ENCODE data around the gene HELZ. TPM values are rescaled to one million over a fixed set of nuclear protein-coding genes. Genes with fewer than 3 reads are reported as not detected.

The HELZ gene
- total RNA-seq, 2 donors from 2014 or later: 38.7 to 99.4 TPM

DNA sequence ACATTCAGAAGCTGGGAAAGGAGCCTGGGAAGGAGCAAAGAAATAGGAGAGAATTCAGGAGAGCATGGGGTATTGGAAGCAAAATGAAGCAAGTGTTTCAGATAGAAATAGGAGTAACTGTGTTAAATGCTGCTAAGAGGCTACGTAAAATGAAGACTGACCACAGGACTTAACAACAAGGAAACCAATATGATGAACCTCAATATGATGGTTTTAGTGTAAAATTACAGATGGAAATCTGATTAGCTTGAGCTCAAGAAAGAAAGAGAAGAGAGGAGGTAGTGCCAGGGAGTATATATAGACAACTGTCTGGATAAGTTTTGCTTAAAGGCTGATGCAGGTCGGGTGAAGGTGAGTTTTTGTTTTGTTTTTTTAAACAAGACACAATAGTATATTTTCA lies 92.2 kb downstream of the HELZ start:
- no peak for DNase-seq (ENCODE audit: low spot score)
- WGBS: 88% methylated on average over 2 of the region's 2 CpGs
- intact Hi-C loops (cut with DNase I): no loop called here

DNA sequence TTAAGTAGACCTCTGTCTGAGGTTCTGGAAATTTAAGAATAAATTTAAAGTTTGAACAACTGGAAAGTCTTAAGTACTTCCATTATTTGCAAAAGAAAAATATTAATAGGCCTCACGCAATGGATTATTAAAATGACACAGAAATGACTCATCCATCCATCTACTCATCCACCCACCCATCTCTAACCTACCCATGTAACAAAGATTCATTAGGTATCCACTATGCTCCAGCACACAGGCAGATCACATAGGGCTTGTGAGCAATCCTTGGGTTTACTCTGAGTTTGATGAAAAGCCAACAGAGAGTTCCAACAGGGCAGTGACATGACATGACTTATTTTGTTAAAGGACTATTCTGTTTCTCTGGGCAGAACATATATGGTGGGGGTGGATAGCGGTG lies 93.3 kb downstream of the HELZ start:
- H3K36me3 ChIP-seq: peaks cover 0 to 7% of the 10 kb centered on the region in 2 donors
- no peaks in the 10 kb centered on the region for H3K4me1 ChIP-seq (replicated peaks)
- DNase-seq (ENCODE audit: low spot score): no peak
- no peak overlapping the region for H3K4me3 ChIP-seq
- TF ChIP-seq POLR2AphosphoS5 (IDR thresholded peaks at IDR 0.05): no peak
- TF ChIP-seq, protein P1, sequence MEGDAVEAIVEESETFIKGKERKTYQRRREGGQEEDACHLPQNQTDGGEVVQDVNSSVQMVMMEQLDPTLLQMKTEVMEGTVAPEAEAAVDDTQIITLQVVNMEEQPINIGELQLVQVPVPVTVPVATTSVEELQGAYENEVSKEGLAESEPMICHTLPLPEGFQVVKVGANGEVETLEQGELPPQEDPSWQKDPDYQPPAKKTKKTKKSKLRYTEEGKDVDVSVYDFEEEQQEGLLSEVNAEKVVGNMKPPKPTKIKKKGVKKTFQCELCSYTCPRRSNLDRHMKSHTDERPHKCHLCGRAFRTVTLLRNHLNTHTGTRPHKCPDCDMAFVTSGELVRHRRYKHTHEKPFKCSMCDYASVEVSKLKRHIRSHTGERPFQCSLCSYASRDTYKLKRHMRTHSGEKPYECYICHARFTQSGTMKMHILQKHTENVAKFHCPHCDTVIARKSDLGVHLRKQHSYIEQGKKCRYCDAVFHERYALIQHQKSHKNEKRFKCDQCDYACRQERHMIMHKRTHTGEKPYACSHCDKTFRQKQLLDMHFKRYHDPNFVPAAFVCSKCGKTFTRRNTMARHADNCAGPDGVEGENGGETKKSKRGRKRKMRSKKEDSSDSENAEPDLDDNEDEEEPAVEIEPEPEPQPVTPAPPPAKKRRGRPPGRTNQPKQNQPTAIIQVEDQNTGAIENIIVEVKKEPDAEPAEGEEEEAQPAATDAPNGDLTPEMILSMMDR (IDR thresholded peaks at IDR 0.05): no peak
- TF ChIP-seq POLR2A (IDR thresholded peaks at IDR 0.05): no peak
- H3K9me3 ChIP-seq: no peaks in the 10 kb centered on the region
- intact Hi-C loops (cut with DNase I): no loop called here
- H3K27me3 ChIP-seq (replicated peaks; ENCODE audit: insufficient read depth): no peaks in the 10 kb centered on the region
- no peak overlapping the region for H3K27ac ChIP-seq
- WGBS: 91% methylated on average over 2 of the region's 2 CpGs

More for the DNA sequence above, 92.2 kb downstream of the HELZ start:
- TF ChIP-seq POLR2AphosphoS5 (IDR thresholded peaks at IDR 0.05): no peak
- no peak for TF ChIP-seq POLR2A (IDR thresholded peaks at IDR 0.05)
- TF ChIP-seq, protein P1 (IDR thresholded peaks at IDR 0.05): no peak
- Histone ChIP-seq H3K4me1 (replicated peaks) (no peaks in the 10 kb centered on the region), H3K27ac (no peak overlapping the region), H3K9me3 (no peaks in the 10 kb centered on the region), H3K36me3 (peaks cover 0 to 6% of the 10 kb centered on the region in 2 donors), H3K27me3 (replicated peaks; ENCODE audit: insufficient read depth) (no peaks in the 10 kb centered on the region), H3K4me3 (no peak overlapping the region)

DNA sequence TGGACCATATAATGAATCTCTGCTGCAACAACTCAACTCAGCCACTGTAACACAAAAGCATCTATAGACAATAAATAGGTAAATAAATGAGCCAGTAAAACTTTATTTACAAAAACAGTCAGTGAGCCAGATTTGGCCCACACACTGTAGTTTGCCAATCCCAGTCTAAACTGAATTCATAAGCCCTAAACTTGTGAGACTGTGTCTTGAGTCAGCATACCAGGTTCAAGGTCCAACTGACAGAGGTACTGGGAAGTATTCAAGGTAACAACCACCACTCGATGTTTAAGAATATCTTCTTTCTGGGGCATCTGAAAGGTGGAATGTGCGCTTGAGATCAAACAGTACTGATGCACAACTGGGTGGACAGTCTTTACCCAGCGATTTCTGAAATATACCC lies 94.2 kb downstream of the HELZ start:
- 95% methylated on average over 3 of the region's 3 CpGs for WGBS
- Histone ChIP-seq H3K9me3 (no peaks in the 10 kb centered on the region), H3K4me3 (no peak overlapping the region), H3K36me3 (peaks cover 0 to 7% of the 10 kb centered on the region in 2 donors), H3K27me3 (replicated peaks; ENCODE audit: insufficient read depth) (no peaks in the 10 kb centered on the region), H3K4me1 (replicated peaks) (no peaks in the 10 kb centered on the region), H3K27ac (no peak overlapping the region)
- no peak for DNase-seq (ENCODE audit: low spot score)
- intact Hi-C loops (cut with DNase I): no loop called here
- TF ChIP-seq, protein P1 (IDR thresholded peaks at IDR 0.05): no peak
- no peak for TF ChIP-seq POLR2AphosphoS5 (IDR thresholded peaks at IDR 0.05)
- TF ChIP-seq POLR2A (IDR thresholded peaks at IDR 0.05): no peak

DNA sequence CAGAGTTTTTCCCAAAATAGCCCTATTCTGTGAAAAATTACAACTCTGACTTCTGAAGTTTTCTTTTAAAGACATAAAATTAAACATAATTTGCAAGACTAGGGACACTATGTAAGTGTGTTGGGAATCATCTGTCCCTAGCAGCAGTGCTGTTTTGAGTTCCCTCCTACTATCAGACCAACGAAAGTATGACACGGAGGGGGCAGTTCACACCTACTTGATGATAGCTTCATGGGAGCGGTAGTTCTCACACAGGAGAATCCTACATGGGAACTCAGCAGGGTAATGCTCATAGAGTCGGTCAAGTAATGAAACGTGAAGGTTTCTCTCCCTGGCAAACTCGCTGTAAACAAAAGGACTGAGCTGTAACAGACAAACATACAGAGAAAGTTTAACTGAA lies 96.6 kb downstream of the HELZ start:
- TF ChIP-seq POLR2AphosphoS5 (IDR thresholded peaks at IDR 0.05): no peak
- TF ChIP-seq, protein P1 (IDR thresholded peaks at IDR 0.05): no peak
- TF ChIP-seq POLR2A (IDR thresholded peaks at IDR 0.05): no peak
- Histone ChIP-seq H3K36me3 (peaks cover 0 to 7% of the 10 kb centered on the region in 2 donors), H3K27ac (no peak overlapping the region), H3K9me3 (no peaks in the 10 kb centered on the region), H3K4me3 (no peak overlapping the region), H3K4me1 (replicated peaks) (no peaks in the 10 kb centered on the region), H3K27me3 (replicated peaks; ENCODE audit: insufficient read depth) (no peaks in the 10 kb centered on the region)
- WGBS: 81% methylated on average over 6 of the region's 6 CpGs
- no peak for DNase-seq (ENCODE audit: low spot score)
- intact Hi-C loops (cut with DNase I): no loop called here

DNA sequence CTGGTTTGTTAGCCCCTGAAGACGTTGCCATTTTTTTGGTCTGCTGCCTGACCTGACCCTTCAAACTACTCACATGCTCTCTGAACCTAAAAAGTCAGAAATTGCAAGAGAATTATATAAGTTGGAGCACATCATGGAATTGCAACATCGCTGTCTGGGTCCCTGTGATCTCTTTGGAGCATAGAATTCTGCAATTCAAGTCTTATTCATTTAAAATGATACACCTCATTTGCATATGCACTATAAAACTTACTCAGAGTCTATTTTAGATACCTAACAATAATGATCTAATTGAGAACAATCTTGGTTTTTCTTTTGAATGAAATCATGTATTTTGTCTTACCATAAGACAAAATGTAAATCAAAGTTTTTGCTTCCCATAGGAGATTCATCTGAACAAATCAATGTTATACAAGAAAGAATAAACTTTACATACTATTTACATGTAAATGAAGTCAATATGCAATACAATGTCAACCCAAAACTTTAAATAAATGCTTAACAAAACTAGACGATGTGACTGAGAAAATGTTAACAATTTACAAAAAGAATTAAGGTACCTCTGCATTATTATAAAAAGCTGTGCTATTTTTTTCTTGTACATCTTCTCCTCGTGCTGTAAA lies 99.7 kb downstream of the HELZ start:
- Histone ChIP-seq H3K4me1 (replicated peaks) (no peaks in the 10 kb centered on the region), H3K4me3 (no peak overlapping the region), H3K36me3 (peaks cover 0 to 7% of the 10 kb centered on the region in 2 donors), H3K27ac (no peak overlapping the region), H3K9me3 (no peaks in the 10 kb centered on the region), H3K27me3 (replicated peaks; ENCODE audit: insufficient read depth) (no peaks in the 10 kb centered on the region)
- no peak for DNase-seq (ENCODE audit: low spot score)
- 80% methylated on average over 4 of the region's 4 CpGs for WGBS
- TF ChIP-seq POLR2A (IDR thresholded peaks at IDR 0.05) (no peak), POLR2AphosphoS5 (IDR thresholded peaks at IDR 0.05) (no peak)
- TF ChIP-seq, protein P1 (IDR thresholded peaks at IDR 0.05): no peak
- intact Hi-C loops (cut with DNase I): no loop called here

Measured in prostate gland (tissue), 2 donors.